Measurements from ENCODE around the gene SAT2.
"Not testable (repeated sequence)": the region's sequence is repeated elsewhere in the genome, so short reads cannot be mapped to it uniquely, and the experiment has no call there.

SAT2 gene

GRCh38 chr17:7633093-7633492, 5.5 kb upstream of the SAT2 start:
- no peak for DNase-seq (ENCODE audit: low read depth)

DNA sequence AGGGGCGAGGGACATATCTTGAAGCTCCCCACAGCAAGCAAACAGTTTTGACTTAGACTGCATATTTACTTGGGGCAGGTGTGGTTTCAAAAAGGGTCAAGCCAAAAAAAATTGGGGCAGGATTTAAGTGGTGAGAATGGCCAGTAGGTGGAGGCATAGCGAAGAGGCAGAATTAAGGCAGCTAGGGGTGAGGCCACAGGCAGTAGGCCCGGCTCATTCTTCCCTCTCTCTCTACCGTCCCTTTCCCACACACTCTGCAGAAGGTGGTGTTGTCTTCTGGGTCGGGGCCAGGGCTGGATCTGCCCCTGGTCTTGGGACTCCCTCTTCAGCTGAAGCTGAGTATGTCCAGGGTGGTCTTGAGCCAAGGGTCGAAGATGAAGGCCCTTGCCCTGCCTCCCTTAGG, 4.9 kb upstream of the SAT2 start:
- no peak for DNase-seq (ENCODE audit: low read depth)

DNA sequence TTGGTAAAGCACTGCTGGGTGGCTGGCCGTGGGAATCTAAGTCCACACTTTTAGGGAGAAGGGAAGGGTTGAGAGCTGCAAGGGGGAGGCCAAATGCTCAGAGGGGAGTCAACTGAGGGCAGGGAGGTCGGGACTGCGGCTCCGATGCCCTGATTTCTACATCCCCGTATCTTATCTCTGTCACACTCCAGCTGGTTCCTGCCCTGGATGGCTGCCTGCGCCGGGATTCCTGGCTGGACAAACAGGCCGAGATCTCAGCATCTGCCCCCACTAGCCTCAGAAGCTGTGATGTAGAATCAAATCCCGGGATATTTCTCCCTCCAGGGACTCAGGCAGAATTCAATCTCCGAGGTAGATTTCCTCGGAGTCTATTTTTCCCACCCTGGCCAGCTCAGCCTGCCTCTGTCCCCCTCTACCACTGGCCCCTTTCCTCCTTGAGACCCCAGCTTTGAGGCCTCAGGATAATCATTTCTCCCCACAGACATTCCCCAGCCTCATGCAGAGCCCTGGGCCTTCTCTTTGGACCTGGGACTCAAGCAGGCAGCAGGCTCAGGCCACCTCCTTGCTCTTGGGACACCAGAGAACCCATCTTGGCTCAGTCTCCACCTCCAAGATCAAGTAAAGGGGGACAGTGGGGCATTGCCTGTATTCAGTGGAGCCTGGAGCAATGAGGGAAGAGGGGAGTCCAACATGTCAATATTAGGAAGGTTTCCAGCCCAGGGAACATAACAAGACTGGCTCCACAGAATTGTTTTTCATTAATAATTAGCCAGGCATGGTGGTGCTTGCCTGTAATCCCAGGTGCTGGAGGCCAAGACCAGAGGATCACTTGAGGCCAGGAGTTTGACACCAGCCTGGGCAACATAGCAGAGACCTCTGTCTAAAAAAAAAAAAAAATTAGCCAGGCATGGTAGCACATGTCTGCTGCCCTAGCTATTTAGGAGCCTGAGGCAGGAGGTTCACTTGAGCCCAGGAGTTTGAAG, 4.1 kb upstream of the SAT2 start:
- no peak for DNase-seq (ENCODE audit: low read depth)

GRCh38 chr17:7629939-7630571, 2.4 kb upstream of the SAT2 start, which contains the start of gene SHBG:
SHBG (plus strand) TSS chr17:7630135; CDS start chr17:7630173, 38 bp downstream.
- DNase-seq (ENCODE audit: low read depth): no peak

- no peak for DNase-seq (ENCODE audit: low read depth)
Measured at GRCh38 chr17:7626956-7627249, 718 bp downstream of the SAT2 start.

GRCh38 chr17:7626307-7626706, 1.3 kb downstream of the SAT2 start:
- no peak for DNase-seq (ENCODE audit: low read depth)

DNA sequence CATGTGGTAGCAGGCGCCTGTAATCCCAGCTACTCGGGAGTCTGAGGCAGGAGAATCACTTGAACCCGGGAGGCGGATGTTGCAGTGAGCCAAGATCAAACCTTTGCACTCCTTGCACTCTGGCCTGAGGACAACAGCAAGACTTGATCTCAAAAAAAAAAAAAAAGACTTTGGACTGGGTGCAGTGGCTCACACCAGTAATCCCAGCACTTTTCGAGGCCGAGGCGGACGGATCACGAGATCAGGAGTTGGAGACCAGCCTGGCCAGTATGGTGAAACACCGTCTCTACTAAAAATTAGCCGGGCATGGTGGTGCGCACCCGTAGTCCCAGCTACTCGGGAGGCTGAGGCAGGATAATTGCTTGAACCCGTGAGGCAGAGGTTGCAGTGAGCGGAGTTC, 1.9 kb downstream of the SAT2 start:
- DNase-seq (ENCODE audit: low read depth): not testable (repeated sequence)

- DNase-seq (ENCODE audit: low read depth): no peak
Measured at GRCh38 chr17:7623661-7624060, 4.0 kb downstream of the SAT2 start.

- no peak for DNase-seq (ENCODE audit: low read depth)
Measured at GRCh38 chr17:7620835-7621234, 6.8 kb downstream of the SAT2 start.

- no peak for DNase-seq (ENCODE audit: low read depth)
Measured at GRCh38 chr17:7618608-7619007, 9.0 kb downstream of the SAT2 start.

GRCh38 chr17:7615265-7615747, 12.3 kb downstream of the SAT2 start:
- DNase-seq (ENCODE audit: low read depth): no peak

GRCh38 chr17:7614425-7615264, 13.0 kb downstream of the SAT2 start, which contains the start of gene FXR2:
FXR2 (minus strand) TSS chr17:7614897; CDS start chr17:7614532, 365 bp downstream.
- DNase-seq (ENCODE audit: low read depth): peak; percentile 98

DNA sequence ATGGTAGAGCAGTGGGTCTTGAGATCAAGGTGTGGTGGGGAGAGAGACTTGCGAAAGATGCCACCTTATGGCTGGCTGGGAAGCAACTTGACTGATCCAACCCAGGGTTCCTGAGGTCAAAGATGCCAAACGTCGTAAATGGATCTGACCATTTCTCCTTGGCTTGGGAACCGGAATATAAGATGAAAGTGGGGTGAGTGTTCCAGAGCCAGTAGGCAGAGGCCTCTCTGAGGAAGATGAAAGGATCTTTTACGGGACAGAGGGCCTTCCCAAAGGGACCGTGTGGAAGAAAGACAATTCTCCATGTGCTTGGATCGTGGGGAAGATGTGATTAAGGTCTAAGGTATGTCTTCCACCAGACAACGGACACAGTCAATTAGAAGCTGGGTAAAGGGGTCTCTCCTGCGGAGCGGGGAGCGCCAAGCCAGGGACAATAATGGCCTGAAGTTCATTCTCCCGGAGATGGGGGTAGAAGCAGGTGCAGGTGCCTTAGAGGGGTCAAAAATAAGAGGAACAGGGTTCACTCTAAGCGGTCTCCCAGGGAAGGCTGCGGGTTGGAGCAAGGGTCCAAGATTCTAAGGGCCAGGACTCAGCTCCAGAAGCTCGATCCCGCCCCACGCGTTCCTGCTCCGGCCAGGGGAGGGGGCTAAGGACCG, 13.7 kb downstream of the SAT2 start:
- no peak for DNase-seq (ENCODE audit: low read depth)

GRCh38 chr17:7612294-7612640, 15.4 kb downstream of the SAT2 start:
- DNase-seq (ENCODE audit: low read depth): no peak

DNA sequence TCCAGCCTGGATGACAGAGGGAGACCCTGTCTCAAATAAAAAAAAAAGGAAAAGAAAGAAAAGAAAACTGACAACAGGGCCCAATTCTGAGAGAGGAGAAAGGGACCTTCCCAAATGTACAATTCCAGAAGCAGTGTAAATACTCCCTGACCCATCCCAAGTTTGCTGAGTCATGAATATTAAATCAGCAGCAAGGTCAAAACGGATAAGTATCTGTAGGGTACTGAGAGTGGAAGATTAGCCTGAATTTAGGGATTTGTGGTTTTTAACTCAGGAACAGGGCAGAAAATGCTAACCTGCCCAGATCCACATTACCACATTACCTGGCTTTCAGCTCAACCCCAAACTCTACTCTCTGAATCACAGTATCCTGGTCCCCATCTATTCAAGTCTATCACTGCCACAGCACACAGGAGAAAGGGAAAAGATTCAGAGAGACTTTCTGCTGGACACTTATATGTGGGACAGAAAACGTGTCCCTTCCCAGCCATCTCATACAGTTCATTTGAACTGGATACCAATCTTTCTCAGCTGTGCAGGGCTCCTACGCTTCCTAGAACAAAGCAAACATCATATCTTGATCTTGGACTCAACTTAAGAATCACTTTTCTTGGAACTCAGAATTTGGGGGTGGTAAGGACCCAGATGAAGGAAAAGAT, 15.9 kb downstream of the SAT2 start:
- DNase-seq (ENCODE audit: low read depth): no peak

GRCh38 chr17:7610641-7611040, 17.0 kb downstream of the SAT2 start:
- no peak for DNase-seq (ENCODE audit: low read depth)

DNA sequence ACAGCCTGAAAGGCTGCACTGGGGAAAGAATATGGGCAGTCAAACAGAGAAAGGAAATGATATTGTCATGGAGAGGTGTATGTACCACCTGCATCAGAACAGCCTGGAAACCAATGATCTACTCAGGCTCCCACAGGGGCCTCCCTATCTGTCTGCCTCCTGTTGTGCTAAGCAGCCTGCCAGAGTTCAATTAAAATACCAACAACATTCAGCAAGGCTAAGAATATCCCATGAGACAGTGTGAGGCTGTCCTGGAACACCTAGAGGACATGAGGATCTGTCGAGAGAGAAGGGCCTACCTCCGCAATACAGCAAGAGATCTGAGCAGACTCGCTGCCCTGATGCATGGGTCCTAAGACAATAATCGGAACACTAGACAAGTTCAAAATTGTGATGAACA, 21.3 kb downstream of the SAT2 start:
- no peak for DNase-seq (ENCODE audit: low read depth)

GRCh38 chr17:7597561-7597960, 30.1 kb downstream of the SAT2 start:
- not testable (repeated sequence) for DNase-seq (ENCODE audit: low read depth)

- DNase-seq (ENCODE audit: low read depth): no peak
Measured at GRCh38 chr17:7593296-7593695, 34.3 kb downstream of the SAT2 start.

- DNase-seq (ENCODE audit: low read depth): no peak
Measured at GRCh38 chr17:7592422-7593021, 35.1 kb downstream of the SAT2 start.

DNA sequence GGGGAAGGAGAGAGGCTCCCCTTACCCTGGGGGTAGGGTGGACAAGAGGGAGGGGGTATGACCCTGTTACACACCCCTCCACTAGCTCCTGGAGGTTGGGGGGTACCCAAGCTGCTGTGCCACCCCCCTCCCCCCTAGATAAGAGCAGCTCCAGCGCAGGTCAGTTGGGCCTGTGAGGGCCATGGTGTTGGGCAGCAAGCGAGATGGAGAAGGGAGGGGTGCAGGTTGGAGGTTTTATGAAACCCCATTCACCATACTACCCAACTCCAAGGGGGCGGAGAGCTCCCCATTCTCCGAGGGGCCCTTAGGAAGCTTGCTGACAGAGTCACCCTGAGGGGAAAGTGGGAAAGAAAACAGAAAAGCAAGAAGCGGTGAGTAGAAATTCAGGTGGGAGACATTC, 36.0 kb downstream of the SAT2 start:
- no peak for DNase-seq (ENCODE audit: low read depth)
